Mucosa of descending colon (tissue), 3 donors: ENCODE results near the gene CLNK. TPM values are rescaled to one million over a fixed set of nuclear protein-coding genes. Genes with fewer than 3 reads are reported as not detected.

ENCODE experiments used
- ATAC-seq: fragments of 200-7000 bp; cut with Tn5 transposase; one replicate; pipeline ENCODE4 v1.9.1; 2020; ENCODE audit warnings: mild to moderate bottlenecking, moderate library complexity
- DNase-seq, 3 donors: peaks; one replicate each; pipeline ENCODE4 v3.0.0-alpha.2; 2020
- H3K36me3 ChIP-seq: fragments of 200-600 bp; one replicate; pipeline ENCODE4 v1.8.0; 2021; ENCODE audit warnings: low read depth, mild to moderate bottlenecking
- H3K4me1 ChIP-seq: fragments of 200-600 bp; one replicate; pipeline ENCODE4 v1.8.0; 2021; ENCODE audit warnings: low read depth, mild to moderate bottlenecking
- H3K4me3 ChIP-seq: fragments of 200-600 bp; one replicate; pipeline ENCODE4 v1.8.0; 2021; ENCODE audit warnings: mild to moderate bottlenecking
- H3K9me3 ChIP-seq: fragments of 200-600 bp; one replicate; pipeline ENCODE4 v1.8.0; 2021; ENCODE audit warnings: mild to moderate bottlenecking
- intact Hi-C, 2 donors: fragments of 100-400 bp; cut with DNase I in 1 of 2; cut with micrococcal nuclease in 1 of 2; formaldehyde crosslinking; loops; one replicate each; pipeline versions ENCODE4 v1.11.0 to v1.11.1; 2022; cut with DNase I, micrococcal nuclease
- total RNA-seq, 3 donors: library from RNA; stranded (reverse); fragmentation: NEBNext Ultra II Directional in 2 of 3; extraction: Animal tissue kit (Norgen Biotek cat#: 25700) in 2 of 3; gene quantifications; one replicate each; pipeline versions ENCODE4 v1.2.1 to v1.2.4, GENCODE V29; 2021 to 2023
- TF ChIP-seq, protein P1 (sequence below): fragments of 200-600 bp; IDR thresholded peaks from one replicate; pipeline ENCODE4 v1.8.0; 2022; ENCODE audit warnings: antibody characterized with exemption, mild to moderate bottlenecking
- donor health status: DM: no; HTN: no; CAD: no; lungs with moderate emphysema.
- donor health status: DM: no; HTN: no; CAD: no.
- donor health status: DM: no; HTN: yes; CAD: no.

Gene CLNK
- total RNA-seq, 3 donors from 2014 or later = 0.27 to 0.60 TPM; not detected in 1

DNA sequence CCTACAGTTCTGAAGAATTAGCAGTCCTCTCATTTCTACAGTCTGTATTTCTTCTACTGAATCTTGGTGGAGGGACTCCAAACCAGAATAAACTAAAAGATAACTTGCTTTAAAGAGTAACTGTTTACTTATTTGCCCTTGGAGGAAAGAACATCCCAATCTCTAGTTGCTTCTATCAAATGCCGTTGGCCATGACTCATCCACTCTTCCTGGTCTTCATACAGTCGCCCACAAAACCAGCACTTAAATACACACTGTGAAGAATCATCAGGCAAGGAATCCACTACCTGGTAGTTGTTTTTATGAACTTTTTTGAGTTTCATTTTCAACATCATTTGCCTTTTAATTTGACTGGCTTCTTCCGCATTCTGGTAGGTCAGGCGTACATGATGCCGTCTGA lies 241.6 kb downstream of the CLNK start:
- no peaks in the 10 kb centered on the region for H3K4me1 ChIP-seq
- TF ChIP-seq, protein P1, sequence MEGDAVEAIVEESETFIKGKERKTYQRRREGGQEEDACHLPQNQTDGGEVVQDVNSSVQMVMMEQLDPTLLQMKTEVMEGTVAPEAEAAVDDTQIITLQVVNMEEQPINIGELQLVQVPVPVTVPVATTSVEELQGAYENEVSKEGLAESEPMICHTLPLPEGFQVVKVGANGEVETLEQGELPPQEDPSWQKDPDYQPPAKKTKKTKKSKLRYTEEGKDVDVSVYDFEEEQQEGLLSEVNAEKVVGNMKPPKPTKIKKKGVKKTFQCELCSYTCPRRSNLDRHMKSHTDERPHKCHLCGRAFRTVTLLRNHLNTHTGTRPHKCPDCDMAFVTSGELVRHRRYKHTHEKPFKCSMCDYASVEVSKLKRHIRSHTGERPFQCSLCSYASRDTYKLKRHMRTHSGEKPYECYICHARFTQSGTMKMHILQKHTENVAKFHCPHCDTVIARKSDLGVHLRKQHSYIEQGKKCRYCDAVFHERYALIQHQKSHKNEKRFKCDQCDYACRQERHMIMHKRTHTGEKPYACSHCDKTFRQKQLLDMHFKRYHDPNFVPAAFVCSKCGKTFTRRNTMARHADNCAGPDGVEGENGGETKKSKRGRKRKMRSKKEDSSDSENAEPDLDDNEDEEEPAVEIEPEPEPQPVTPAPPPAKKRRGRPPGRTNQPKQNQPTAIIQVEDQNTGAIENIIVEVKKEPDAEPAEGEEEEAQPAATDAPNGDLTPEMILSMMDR = no peak
- intact Hi-C loops = no loop called here
- peaks cover 52% of the 10 kb centered on the region for H3K9me3 ChIP-seq
- no peak for DNase-seq
- ATAC-seq = no peak
- H3K4me3 ChIP-seq = no peak overlapping the region
- peaks cover 4% of the 10 kb centered on the region for H3K36me3 ChIP-seq

DNA sequence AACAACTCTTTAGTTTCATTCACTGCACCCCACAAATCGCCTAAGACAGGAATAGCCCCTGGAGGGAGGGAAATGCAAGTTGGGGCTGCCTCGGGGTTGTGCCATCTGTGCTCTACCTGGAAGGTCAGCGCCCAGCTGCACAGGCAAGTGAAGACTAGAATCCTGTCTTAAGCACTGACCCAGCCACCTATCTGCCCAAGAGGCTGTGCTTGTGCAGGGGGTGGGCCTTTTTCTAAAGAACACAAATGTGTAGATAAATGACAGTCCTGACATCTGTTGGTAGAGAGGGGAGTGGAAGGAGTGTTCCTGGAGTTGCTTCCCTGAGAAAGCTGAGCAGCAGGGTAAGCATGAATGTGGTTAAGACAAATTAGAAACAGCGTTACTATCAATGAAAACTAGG lies 243.1 kb downstream of the CLNK start:
- intact Hi-C loops = no loop called here
- TF ChIP-seq, protein P1 = no peak
- H3K4me3 ChIP-seq = no peak overlapping the region

DNA sequence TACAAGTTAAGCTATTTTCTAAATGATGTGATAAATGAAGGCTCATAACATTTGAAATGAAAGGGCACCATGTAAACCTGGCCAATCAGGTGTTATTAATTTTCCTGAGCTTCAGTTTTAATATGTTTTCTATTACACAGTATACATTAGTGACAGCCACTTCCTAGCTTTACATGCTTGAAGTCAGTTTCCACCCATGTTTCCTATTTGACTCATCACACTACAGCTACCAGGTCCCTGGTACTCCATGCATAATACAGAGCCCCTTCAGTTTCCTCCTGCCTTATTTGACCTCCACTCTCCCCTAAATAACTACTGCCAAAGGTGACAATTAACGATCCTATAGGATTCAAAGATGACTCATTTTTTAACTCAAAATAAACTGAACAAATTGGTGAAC lies 245.6 kb downstream of the CLNK start:
- no peaks in the 10 kb centered on the region for H3K36me3 ChIP-seq
- intact Hi-C loops = no loop called here
- H3K4me1 ChIP-seq = no peaks in the 10 kb centered on the region
- ATAC-seq = no peak
- peaks cover 17% of the 10 kb centered on the region for H3K9me3 ChIP-seq
- DNase-seq = no peak
- no peak overlapping the region for H3K4me3 ChIP-seq
- TF ChIP-seq, protein P1 = no peak

More for the DNA sequence above, 243.1 kb downstream of the CLNK start:
- Histone ChIP-seq H3K9me3 (peaks cover 42% of the 10 kb centered on the region), H3K4me1 (no peaks in the 10 kb centered on the region), H3K36me3 (peaks cover 4% of the 10 kb centered on the region)
- DNase-seq (no peak), ATAC-seq (no peak)

DNA sequence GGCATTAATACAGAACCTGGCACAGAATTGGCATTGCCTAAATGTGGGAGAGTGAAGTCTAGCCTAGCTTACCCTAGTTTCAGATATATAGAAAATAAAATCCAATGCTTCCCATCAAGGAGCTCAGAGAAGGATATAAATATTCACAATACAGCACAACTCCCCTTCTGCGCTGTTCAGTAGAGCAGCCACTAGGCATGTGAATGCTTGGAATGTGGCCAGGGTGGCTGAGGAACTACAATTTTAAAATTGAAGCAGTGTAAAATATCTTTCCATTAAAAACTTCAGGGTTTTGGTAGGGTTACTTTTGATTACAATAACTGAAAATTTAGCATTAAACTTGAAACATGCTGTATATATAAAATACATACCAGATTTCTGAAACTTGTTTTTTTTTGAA lies 246.8 kb downstream of the CLNK start:
- Histone ChIP-seq H3K9me3 (peaks cover 5% of the 10 kb centered on the region), H3K36me3 (no peaks in the 10 kb centered on the region), H3K4me1 (no peaks in the 10 kb centered on the region), H3K4me3 (no peak overlapping the region)
- DNase-seq (no peak), ATAC-seq (no peak)
- intact Hi-C loops = no loop called here
- TF ChIP-seq, protein P1 = no peak

Other genes starting within 250 kb of the CLNK start
- gene ZNF518B, start 227.3 kb downstream of the CLNK start, total RNA-seq = 10 to 100 TPM in 2 of 3 donors, 1 to 10 TPM in 1; 9.9 to 34.4 (median 19.5) TPM